Caco-2 (cell line): ENCODE data around the gene SBF1. TPM values are rescaled to one million over a fixed set of nuclear protein-coding genes. Genes with fewer than 3 reads are reported as not detected.

Experiments used
- BruUV-seq: library from RNA; stranded (reverse); fragments of 400-500 nt; replicated peaks from 2 replicates; lab custom pipeline; 2021; lab: Mats Ljungman, UMichigan
- CTCF ChIA-PET: fragments of 300-600 bp; sonication (Branson Sonifier 250); formaldehyde crosslinking; loops from one replicate; lab custom pipeline; 2022; ENCODE audit warnings: antibody characterized with exemption; lab: Charles Lee
- POLR2A ChIA-PET: fragments of 300-600 bp; sonication (Branson Sonifier 250); formaldehyde crosslinking; loops from one replicate; lab custom pipeline; 2022; ENCODE audit warnings: antibody characterized with exemption; lab: Charles Lee
- DNase-seq, 2 experiments: peaks; one replicate each; pipeline versions ENCODE4 v3.0.0 to v3.0.0-alpha.2; 2020 to 2022
- H3K27me3 ChIP-seq: replicated peaks from 2 replicates; pipeline ENCODE4 v1.6.0; 2011; ENCODE audit warnings: low read length; ENCODE audit not compliant: control insufficient read depth, insufficient read depth
- H3K36me3 ChIP-seq: 2 replicates; pipeline ENCODE4 v1.5.1; 2011; ENCODE audit warnings: low read length; ENCODE audit not compliant: control insufficient read depth, insufficient read depth
- H3K4me1 ChIP-seq: fragments of 250-450 bp; sonication (Bioruptor Pico); 2 replicates; pipeline ENCODE4 v1.5.1; 2020; ENCODE audit warnings: mild to moderate bottlenecking
- H3K4me3 ChIP-seq: 2 replicates; pipeline ENCODE4 v1.5.1; 2011; ENCODE audit warnings: low read depth, mild to moderate bottlenecking, control low read depth, low read length
- H3K9me3 ChIP-seq: fragments of 250-450 bp; sonication (Bioruptor Pico); 2 replicates; pipeline ENCODE4 v1.5.1; 2020; ENCODE audit warnings: mild to moderate bottlenecking, moderate library complexity
- H3K27ac Mint-ChIP-seq: one replicate; pipeline ENCODE4 v1.8.0; 2022; ENCODE audit warnings: mixed read lengths; ENCODE audit not compliant: unreplicated experiment
- H3K27me3 Mint-ChIP-seq: one replicate; pipeline ENCODE4 v1.8.0; 2022; ENCODE audit warnings: mixed read lengths; ENCODE audit not compliant: insufficient read depth, unreplicated experiment
- H3K36me3 Mint-ChIP-seq: one replicate; pipeline ENCODE4 v1.8.0; 2022; ENCODE audit warnings: mild to moderate bottlenecking, mixed read lengths; ENCODE audit not compliant: insufficient read depth, unreplicated experiment
- H3K4me1 Mint-ChIP-seq: one replicate; pipeline ENCODE4 v1.8.0; 2022; ENCODE audit warnings: low read depth, mixed read lengths; ENCODE audit not compliant: unreplicated experiment
- H3K4me3 Mint-ChIP-seq: one replicate; pipeline ENCODE4 v1.8.0; 2022; ENCODE audit warnings: mild to moderate bottlenecking, moderate library complexity, mixed read lengths; ENCODE audit not compliant: unreplicated experiment
- H3K9me3 Mint-ChIP-seq: one replicate; pipeline ENCODE4 v1.8.0; 2022; ENCODE audit warnings: mixed read lengths; ENCODE audit not compliant: unreplicated experiment
- CTCF ChIP-seq, 2 experiments: fragments of 200-600 bp in 1 of 2; IDR thresholded peaks; 1 replicate in 1 of 2; 2 replicates in 1 of 2; pipeline versions ENCODE4 v1.5.1 to v1.8.0; 2011 to 2022; ENCODE audit warnings: antibody characterized with exemption in 1 of 2, control low read depth in 1 of 2, inconsistent platforms in 1 of 2, low read depth in 1 of 2, low read length in 1 of 2, mild to moderate bottlenecking in 1 of 2, moderate library complexity in 1 of 2; ENCODE audit not compliant: insufficient read depth in 1 of 2, severe bottlenecking in 1 of 2, unreplicated experiment in 1 of 2
- intact Hi-C: fragments of 100-400 bp; cut with micrococcal nuclease; formaldehyde crosslinking; loops from one replicate; pipeline ENCODE4 v1.10.0; 2022; ENCODE audit not compliant: unreplicated experiment
- total RNA-seq: library from RNA; stranded (reverse); gene quantifications from 2 replicates; pipeline ENCODE4 v1.2.3, GENCODE V29; 2022

The SBF1 gene
- total RNA-seq, 1 experiment from 2014 or later: 82.8 TPM

GRCh38 chr22:50443801-50444625 lies 30.8 kb downstream of the SBF1 start:
- BruUV-seq: no TSS peak
- no peaks in the 10 kb centered on the region for H3K27me3 ChIP-seq
- no peak for TF ChIP-seq CTCF (IDR thresholded peaks at IDR 0.05; ENCODE audit: insufficient read depth in 1 of 2, low read depth in 1 of 2, low read length in 1 of 2, severe bottlenecking in 1 of 2, unreplicated experiment in 1 of 2)
- no peaks in the 10 kb centered on the region for H3K4me1 Mint-ChIP-seq
- no peak for DNase-seq
- intact Hi-C loops: no loop called here
- H3K27me3 Mint-ChIP-seq: no peaks in the 10 kb centered on the region
- H3K9me3 Mint-ChIP-seq: no peaks in the 10 kb centered on the region
- CTCF ChIA-PET: interaction anchor here (0.5 to 0.6 kb wide), 3 partner anchors 14 to 110 kb away, joined by 3 to 5 read pairs (median 3); no protein-coding TSS in a partner anchor
- peak overlapping the region; percentile 49 for H3K4me3 Mint-ChIP-seq
- H3K4me3 ChIP-seq: no peak overlapping the region
- H3K36me3 Mint-ChIP-seq: peaks cover 88% of the 10 kb centered on the region
- no peaks in the 10 kb centered on the region for H3K4me1 ChIP-seq
- no peaks in the 10 kb centered on the region for H3K36me3 ChIP-seq
- POLR2A ChIA-PET: no interaction called here
- H3K27ac Mint-ChIP-seq: peak overlapping the region; percentile 80
- H3K9me3 ChIP-seq: no peaks in the 10 kb centered on the region

GRCh38 chr22:50443197-50443596 lies 31.6 kb downstream of the SBF1 start:
- peak overlapping the region; percentile 49 for H3K4me3 Mint-ChIP-seq

More at GRCh38 chr22:50443197-50443596, 31.6 kb downstream of the SBF1 start:
- POLR2A ChIA-PET: no interaction called here
- no peak for DNase-seq
- intact Hi-C loops: no loop called here
- Mint-ChIP-seq H3K4me1 (no peaks in the 10 kb centered on the region), H3K27me3 (no peaks in the 10 kb centered on the region), H3K9me3 (no peaks in the 10 kb centered on the region), H3K27ac (peak overlapping the region; percentile 80), H3K36me3 (peaks cover 80% of the 10 kb centered on the region)
- Histone ChIP-seq H3K27me3 (no peaks in the 10 kb centered on the region), H3K4me3 (no peak overlapping the region), H3K36me3 (no peaks in the 10 kb centered on the region), H3K9me3 (no peaks in the 10 kb centered on the region), H3K4me1 (no peaks in the 10 kb centered on the region)
- CTCF ChIA-PET: interaction anchor here (0.6 kb wide), 1 partner anchor 25 kb away, joined by 3 read pairs; no protein-coding TSS in a partner anchor
- TF ChIP-seq CTCF (IDR thresholded peaks at IDR 0.05; ENCODE audit: insufficient read depth in 1 of 2, low read depth in 1 of 2, low read length in 1 of 2, severe bottlenecking in 1 of 2, unreplicated experiment in 1 of 2): no peak
- BruUV-seq: no TSS peak
